Effector memory CD8-positive, alpha-beta T cell (primary cell): ENCODE data around the gene PSMB11.

Experiments used
- ATAC-seq: fragments of 150-1000 bp; cut with Tn5 transposase; replicated peaks from 2 replicates; pipeline ENCODE4 v1.10.0; 2021; ENCODE audit warnings: mild to moderate bottlenecking, moderate library complexity
- DNase-seq, 3 experiments: peaks; one replicate each; pipeline ENCODE4 v3.0.0; 2021
- H3K27ac Mint-ChIP-seq, 2 donors: one replicate each; pipeline ENCODE4 v1.8.0; 2022; ENCODE audit warnings: mild to moderate bottlenecking in 2 of 2, mixed read lengths in 2 of 2, moderate library complexity in 2 of 2
- H3K27me3 Mint-ChIP-seq, 2 donors: one replicate each; pipeline ENCODE4 v1.8.0; 2022; ENCODE audit warnings: mixed read lengths in 2 of 2
- H3K36me3 Mint-ChIP-seq: one replicate; pipeline ENCODE4 v1.8.0; 2022; ENCODE audit warnings: mild to moderate bottlenecking, moderate library complexity, mixed read lengths; ENCODE audit not compliant: insufficient read depth
- H3K4me1 Mint-ChIP-seq, 2 donors: one replicate each; pipeline ENCODE4 v1.8.0; 2022; ENCODE audit warnings: low read depth in 2 of 2, mixed read lengths in 2 of 2
- H3K4me3 Mint-ChIP-seq, 2 donors: one replicate each; pipeline ENCODE4 v1.8.0; 2022; ENCODE audit warnings: mild to moderate bottlenecking in 2 of 2, mixed read lengths in 2 of 2, moderate library complexity in 2 of 2
- H3K9me3 Mint-ChIP-seq, 2 donors: one replicate each; pipeline ENCODE4 v1.8.0; 2022; ENCODE audit warnings: mixed read lengths in 2 of 2

Gene PSMB11

GRCh38 chr14:23085458-23085857 is 43.4 kb downstream of the PSMB11 start:
- H3K27me3 Mint-ChIP-seq = no peaks in the 10 kb centered on the region
- peaks cover 6 to 33% of the 10 kb centered on the region in 2 donors for H3K4me1 Mint-ChIP-seq
- no peak for DNase-seq
- no peaks in the 10 kb centered on the region for H3K9me3 Mint-ChIP-seq
- H3K27ac Mint-ChIP-seq = peak overlapping the region in 1 of 2 donors; percentile 20
- no peak for ATAC-seq
- no peak overlapping the region for H3K4me3 Mint-ChIP-seq
- H3K36me3 Mint-ChIP-seq = peaks cover 97% of the 10 kb centered on the region

DNA sequence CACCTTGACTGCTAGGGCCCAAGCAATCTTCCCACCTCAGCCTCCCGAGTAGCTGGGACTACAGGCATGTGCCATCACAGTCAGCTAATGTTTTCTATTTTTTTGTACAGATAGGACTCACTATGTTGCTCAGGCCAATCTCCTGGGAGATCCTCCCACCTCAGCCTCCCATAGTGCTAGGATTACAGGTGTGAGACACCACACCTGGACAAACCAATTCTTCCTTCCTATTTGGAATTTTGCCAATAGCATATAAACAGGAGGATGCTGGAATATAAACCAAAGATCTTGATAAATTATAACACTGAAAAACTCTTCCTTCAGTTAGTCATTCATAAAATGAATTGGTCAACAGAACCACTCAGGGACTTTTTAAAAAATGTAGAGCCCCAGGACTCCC is 44.6 kb downstream of the PSMB11 start:
- H3K27me3 Mint-ChIP-seq = no peaks in the 10 kb centered on the region
- H3K36me3 Mint-ChIP-seq = peaks cover 92% of the 10 kb centered on the region
- no peak overlapping the region for H3K4me3 Mint-ChIP-seq
- DNase-seq (no peak), ATAC-seq (no peak)
- H3K4me1 Mint-ChIP-seq = peaks cover 6 to 35% of the 10 kb centered on the region in 2 donors
- H3K9me3 Mint-ChIP-seq = no peaks in the 10 kb centered on the region
- peak overlapping the region; percentile 12 for H3K27ac Mint-ChIP-seq

GRCh38 chr14:23089498-23090253 is 47.7 kb downstream of the PSMB11 start:
- no peak for DNase-seq
- Mint-ChIP-seq H3K27me3 (no peaks in the 10 kb centered on the region), H3K4me3 (no peak overlapping the region), H3K27ac (peak overlapping the region in 1 of 2 donors; percentile 39), H3K36me3 (peaks cover 71% of the 10 kb centered on the region), H3K9me3 (no peaks in the 10 kb centered on the region), H3K4me1 (peaks cover 18 to 54% of the 10 kb centered on the region in 2 donors)
- ATAC-seq = no peak

DNA sequence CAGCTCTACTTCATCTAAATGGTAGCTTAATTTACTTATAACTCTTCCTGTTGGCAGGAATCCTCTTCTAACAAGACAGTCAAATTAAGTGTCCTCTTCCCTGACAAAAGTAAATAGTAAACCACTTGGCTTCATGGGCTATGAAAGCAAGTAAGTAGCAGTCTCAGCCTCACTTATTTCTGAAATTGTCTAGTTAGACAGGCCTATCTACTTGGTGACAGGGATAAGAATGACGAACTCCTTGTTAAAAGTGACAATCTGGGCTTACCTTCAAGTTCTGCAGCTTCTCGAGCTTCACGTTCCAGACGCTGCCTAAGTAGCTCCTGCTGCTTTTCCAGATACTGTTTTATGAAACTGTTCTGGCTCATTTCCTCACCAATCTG is 48.2 kb downstream of the PSMB11 start:
- ATAC-seq = no peak
- no peaks in the 10 kb centered on the region for H3K27me3 Mint-ChIP-seq
- no peaks in the 10 kb centered on the region for H3K9me3 Mint-ChIP-seq
- DNase-seq = no peak
- H3K4me1 Mint-ChIP-seq = peaks cover 18 to 51% of the 10 kb centered on the region in 2 donors
- no peak overlapping the region for H3K4me3 Mint-ChIP-seq
- peaks cover 65% of the 10 kb centered on the region for H3K36me3 Mint-ChIP-seq
- no peak overlapping the region for H3K27ac Mint-ChIP-seq

DNA sequence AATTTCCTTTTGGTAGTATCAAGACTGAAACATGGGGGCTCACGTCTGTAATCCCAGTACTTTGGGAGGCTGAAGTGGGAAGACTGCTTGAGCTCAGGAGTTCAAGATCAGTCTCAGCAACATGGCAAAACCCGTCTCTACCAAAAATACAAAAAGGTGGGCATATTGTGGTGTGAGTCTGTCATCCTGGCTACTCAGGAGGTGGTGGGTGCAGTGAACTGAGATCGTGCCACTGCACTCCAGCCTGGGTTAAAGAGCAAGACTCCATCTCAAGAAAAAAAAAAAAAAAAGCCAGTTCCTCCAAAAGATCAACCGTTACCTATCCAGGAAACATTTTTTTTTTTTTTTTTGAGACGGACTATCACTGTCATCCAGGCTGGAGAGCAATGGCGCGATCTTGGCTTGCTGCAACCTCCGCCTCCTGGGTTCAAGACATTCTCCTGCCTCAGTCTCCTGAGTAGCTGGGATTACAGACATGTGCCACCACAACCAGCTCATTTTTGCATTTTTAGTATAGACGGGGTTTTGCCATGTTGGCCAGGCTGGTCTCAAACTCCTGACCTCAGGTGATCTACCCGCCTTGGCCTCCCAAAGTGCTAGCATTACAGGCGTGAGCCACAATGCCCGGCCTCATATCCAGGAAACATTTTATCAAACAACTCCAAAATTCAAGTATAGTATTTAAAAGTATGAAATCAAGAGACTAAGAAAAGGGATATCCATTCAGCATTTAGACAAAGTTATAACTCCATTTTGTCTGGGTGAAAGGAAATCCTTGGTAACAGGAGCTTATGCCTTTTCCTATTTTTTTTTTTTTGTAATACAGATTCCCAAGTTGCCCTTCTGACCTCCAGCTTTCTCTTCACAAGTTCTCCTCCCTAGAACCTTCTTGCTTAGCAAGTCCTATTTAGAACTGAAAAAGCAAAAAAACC is 49.5 kb downstream of the PSMB11 start:
- ATAC-seq (no peak), DNase-seq (no peak)
- Mint-ChIP-seq H3K4me3 (no peak overlapping the region), H3K4me1 (peaks cover 19 to 47% of the 10 kb centered on the region in 2 donors), H3K9me3 (no peaks in the 10 kb centered on the region), H3K36me3 (peaks cover 52% of the 10 kb centered on the region), H3K27ac (no peak overlapping the region), H3K27me3 (no peaks in the 10 kb centered on the region)

- peaks cover 37% of the 10 kb centered on the region for H3K36me3 Mint-ChIP-seq
- no peak overlapping the region for H3K27ac Mint-ChIP-seq
- peaks cover 20 to 48% of the 10 kb centered on the region in 2 donors for H3K4me1 Mint-ChIP-seq
- H3K27me3 Mint-ChIP-seq = no peaks in the 10 kb centered on the region
- no peaks in the 10 kb centered on the region for H3K9me3 Mint-ChIP-seq
- H3K4me3 Mint-ChIP-seq = peak overlapping the region in 1 of 2 donors; percentile 24
- no peak for ATAC-seq
- DNase-seq = no peak
Observed at GRCh38 chr14:23093104-23093503, 51.1 kb downstream of the PSMB11 start.

DNA sequence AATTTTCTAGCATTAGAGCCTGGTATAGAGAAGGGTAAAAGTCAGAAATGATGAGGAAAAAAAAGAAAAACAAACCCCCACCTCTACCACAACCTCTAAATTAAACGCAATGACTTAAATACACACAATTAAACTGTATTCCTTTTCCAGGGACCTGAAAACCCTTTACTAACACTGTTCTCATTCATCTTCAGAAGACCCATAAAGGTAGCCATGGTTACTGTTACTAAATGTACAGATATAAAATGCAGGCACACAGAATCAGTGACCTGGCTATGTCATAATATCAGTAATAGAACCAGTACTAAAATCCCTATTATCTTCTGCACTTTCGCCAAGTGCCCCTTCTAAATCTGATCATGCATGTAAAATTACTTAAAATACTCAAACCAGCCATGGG is 51.5 kb downstream of the PSMB11 start:
- Mint-ChIP-seq H3K27me3 (no peaks in the 10 kb centered on the region), H3K27ac (no peak overlapping the region), H3K9me3 (no peaks in the 10 kb centered on the region), H3K36me3 (peaks cover 35% of the 10 kb centered on the region), H3K4me3 (peak overlapping the region in 1 of 2 donors; percentile 24), H3K4me1 (peaks cover 20 to 48% of the 10 kb centered on the region in 2 donors)
- ATAC-seq = no peak
- DNase-seq = no peak
